HG03196 (cell line): ENCODE data around the gene XPO1.
"Not testable (repeated sequence)": the region's sequence is repeated elsewhere in the genome, so short reads cannot be mapped to it uniquely, and the experiment has no call there.

Experiments used
- ATAC-seq: cut with Tn5 transposase; IDR thresholded peaks from one replicate; pipeline ENCODE4 v1.9.1; 2021; ENCODE audit not compliant: unreplicated experiment

XPO1 gene

GRCh38 chr2:61535449-61535848 is 2.7 kb downstream of the XPO1 start:
- no peak for ATAC-seq

GRCh38 chr2:61534926-61535325 is 3.2 kb downstream of the XPO1 start:
- no peak for ATAC-seq

GRCh38 chr2:61530749-61531148 is 7.4 kb downstream of the XPO1 start:
- ATAC-seq, result no peak

GRCh38 chr2:61529944-61530735 is 8.0 kb downstream of the XPO1 start:
- ATAC-seq, result no peak

GRCh38 chr2:61520261-61520660 is 17.9 kb downstream of the XPO1 start:
- no peak for ATAC-seq

- ATAC-seq, result no peak
These were observed 25.3 kb downstream of the XPO1 start for GRCh38 chr2:61512768-61513398.

GRCh38 chr2:61510674-61511671 is 27.2 kb downstream of the XPO1 start:
- no peak for ATAC-seq

GRCh38 chr2:61504949-61505348 is 33.2 kb downstream of the XPO1 start:
- ATAC-seq, result no peak

- ATAC-seq, result no peak
These were observed 39.1 kb downstream of the XPO1 start for GRCh38 chr2:61499060-61499459.

- ATAC-seq, result no peak
These were observed 44.6 kb downstream of the XPO1 start for GRCh38 chr2:61493523-61493942.

GRCh38 chr2:61492476-61492875 is 45.7 kb downstream of the XPO1 start:
- no peak for ATAC-seq

- no peak for ATAC-seq
These were observed 52.9 kb downstream of the XPO1 start for GRCh38 chr2:61485281-61485680.

- no peak for ATAC-seq
These were observed 60.1 kb downstream of the XPO1 start for GRCh38 chr2:61478086-61478485.

GRCh38 chr2:61476929-61477589 is 61.1 kb downstream of the XPO1 start:
- ATAC-seq, result not testable (repeated sequence)

GRCh38 chr2:61471905-61472805 is 66.0 kb downstream of the XPO1 start:
- no peak for ATAC-seq

- ATAC-seq, result peak; percentile 70
These were observed 66.9 kb downstream of the XPO1 start, which contains the start of gene USP34 for GRCh38 chr2:61470965-61471904. USP34 (minus strand) TSS chr2:61471087; CDS start chr2:61470692, 395 bp downstream.

GRCh38 chr2:61470122-61470951 is 67.8 kb downstream of the XPO1 start:
- ATAC-seq, result peak; percentile 31
